DOHH2 (cell line): ENCODE measurements around the gene DLL3.

ENCODE experiments used
- CTCF ChIP-seq: fragments of 200-600 bp; sonication (generic); IDR thresholded peaks from one replicate; pipeline ENCODE4 v1.5.1; 2014; ENCODE audit warnings: antibody characterized with exemption, mild to moderate bottlenecking, low read depth, low read length; ENCODE audit not compliant: poor library complexity, severe bottlenecking
- EZH2phosphoT487 ChIP-seq: fragments of 200-600 bp; sonication (generic); IDR thresholded peaks from 2 replicates; pipeline ENCODE4 v1.6.1; 2017; ENCODE audit warnings: borderline replicate concordance, mild to moderate bottlenecking, antibody characterized with exemption, low read length, moderate library complexity, mixed read lengths

- TF ChIP-seq CTCF (no peak), EZH2phosphoT487 (no peak)
Measured at GRCh38 chr19:39540333-39540673, 41.6 kb downstream of the DLL3 start.
